Measurements from ENCODE around the gene INPP4A.
A peak's percentile ranks its signal among the peaks of the same experiment; 100 is the strongest.

The INPP4A gene

DNA sequence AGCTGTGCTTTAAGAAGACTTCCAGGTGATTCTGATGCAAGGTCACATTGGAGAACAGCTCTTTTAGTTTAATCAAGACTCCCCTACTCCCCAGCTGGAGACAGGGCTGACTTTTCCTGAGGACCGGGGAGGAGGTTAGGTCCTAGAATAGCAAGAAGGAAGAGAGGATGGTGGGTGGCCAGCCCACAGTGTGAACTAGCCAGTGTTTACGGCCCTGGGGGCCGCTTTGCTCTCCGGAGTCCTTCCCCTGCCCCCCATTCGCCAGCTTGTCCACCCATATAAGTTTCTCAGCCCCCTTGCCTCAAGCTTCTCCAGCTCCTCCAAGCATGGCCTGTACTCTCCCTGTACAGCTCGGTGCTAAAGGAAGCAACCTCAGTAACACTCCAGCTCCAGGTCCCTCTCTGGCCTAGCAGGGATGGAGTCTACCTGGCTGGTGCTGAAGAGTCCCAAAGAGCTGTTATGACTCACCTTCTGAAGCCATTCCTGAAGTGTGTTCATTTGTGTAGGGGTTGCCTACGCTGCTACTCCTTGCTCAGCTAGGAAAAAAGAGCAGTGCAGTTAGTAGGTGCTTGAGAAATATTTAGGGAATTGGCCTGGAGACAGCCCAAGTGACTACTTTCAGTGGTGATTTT, 7.9 kb downstream of the INPP4A start:
- no peak overlapping the region for H3K4me2 ChIP-seq (ENCODE audit: low read length)
- no peak overlapping the region for H3K27ac ChIP-seq (ENCODE audit: low read length)
- H3K9me3 ChIP-seq (ENCODE audit: insufficient read depth, low read length): no peaks in the 10 kb centered on the region
- TF ChIP-seq, protein P1, sequence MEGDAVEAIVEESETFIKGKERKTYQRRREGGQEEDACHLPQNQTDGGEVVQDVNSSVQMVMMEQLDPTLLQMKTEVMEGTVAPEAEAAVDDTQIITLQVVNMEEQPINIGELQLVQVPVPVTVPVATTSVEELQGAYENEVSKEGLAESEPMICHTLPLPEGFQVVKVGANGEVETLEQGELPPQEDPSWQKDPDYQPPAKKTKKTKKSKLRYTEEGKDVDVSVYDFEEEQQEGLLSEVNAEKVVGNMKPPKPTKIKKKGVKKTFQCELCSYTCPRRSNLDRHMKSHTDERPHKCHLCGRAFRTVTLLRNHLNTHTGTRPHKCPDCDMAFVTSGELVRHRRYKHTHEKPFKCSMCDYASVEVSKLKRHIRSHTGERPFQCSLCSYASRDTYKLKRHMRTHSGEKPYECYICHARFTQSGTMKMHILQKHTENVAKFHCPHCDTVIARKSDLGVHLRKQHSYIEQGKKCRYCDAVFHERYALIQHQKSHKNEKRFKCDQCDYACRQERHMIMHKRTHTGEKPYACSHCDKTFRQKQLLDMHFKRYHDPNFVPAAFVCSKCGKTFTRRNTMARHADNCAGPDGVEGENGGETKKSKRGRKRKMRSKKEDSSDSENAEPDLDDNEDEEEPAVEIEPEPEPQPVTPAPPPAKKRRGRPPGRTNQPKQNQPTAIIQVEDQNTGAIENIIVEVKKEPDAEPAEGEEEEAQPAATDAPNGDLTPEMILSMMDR (IDR thresholded peaks at IDR 0.05; ENCODE audit: low read depth, low read length): no peak
- TF ChIP-seq EZH2phosphoT487 (IDR thresholded peaks at IDR 0.05; ENCODE audit: low read depth): no peak
- H4K20me1 ChIP-seq (ENCODE audit: insufficient read depth, low read length): peaks cover 39% of the 10 kb centered on the region
- H2AFZ ChIP-seq (ENCODE audit: low read depth, low read length): no peak overlapping the region
- no peak overlapping the region for H3K4me3 ChIP-seq (ENCODE audit: low read length)
- peaks cover 34% of the 10 kb centered on the region for H3K4me1 ChIP-seq (ENCODE audit: low read length)
- H3K36me3 ChIP-seq (replicated peaks; ENCODE audit: low read depth, low read length): peaks cover 4% of the 10 kb centered on the region
- H3K79me2 ChIP-seq (ENCODE audit: low read length): peaks cover 75% of the 10 kb centered on the region
- H3K9ac ChIP-seq (ENCODE audit: low read length): no peak overlapping the region
- H3K27me3 ChIP-seq (ENCODE audit: low read depth, low read length): no peaks in the 10 kb centered on the region

DNA sequence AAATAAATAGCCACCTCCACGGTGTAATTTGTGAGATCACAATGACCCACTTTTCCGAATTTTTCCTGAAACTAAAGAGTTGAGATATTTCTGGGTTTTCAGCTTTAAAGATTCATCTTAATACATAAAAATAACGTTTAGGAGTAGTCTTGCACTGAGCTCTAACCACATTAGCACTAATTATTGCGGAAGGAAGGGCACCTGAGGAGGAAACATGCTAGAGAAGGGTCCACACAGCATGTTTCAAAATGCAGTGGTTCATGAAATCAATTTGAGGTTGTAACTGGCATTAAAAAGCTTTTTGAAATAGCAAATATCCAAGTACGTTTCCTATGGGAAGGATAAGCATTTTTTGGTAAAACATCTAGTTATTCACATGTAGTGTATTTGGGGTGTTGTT, 8.4 kb downstream of the INPP4A start:
- TF ChIP-seq, protein P1 (IDR thresholded peaks at IDR 0.05; ENCODE audit: low read depth, low read length): no peak
- no peak for TF ChIP-seq EZH2phosphoT487 (IDR thresholded peaks at IDR 0.05; ENCODE audit: low read depth)
- peaks cover 73% of the 10 kb centered on the region for H3K79me2 ChIP-seq (ENCODE audit: low read length)
- H3K4me2 ChIP-seq (ENCODE audit: low read length): peak overlapping the region; percentile 6; the same call in 1 of the 2 replicates
- H4K20me1 ChIP-seq (ENCODE audit: insufficient read depth, low read length): peaks cover 39% of the 10 kb centered on the region
- no peaks in the 10 kb centered on the region for H3K27me3 ChIP-seq (ENCODE audit: low read depth, low read length)
- no peak overlapping the region for H3K4me3 ChIP-seq (ENCODE audit: low read length)
- no peak overlapping the region for H3K27ac ChIP-seq (ENCODE audit: low read length)
- H3K36me3 ChIP-seq (replicated peaks; ENCODE audit: low read depth, low read length): peaks cover 4% of the 10 kb centered on the region
- H3K9ac ChIP-seq (ENCODE audit: low read length): no peak overlapping the region
- no peak overlapping the region for H2AFZ ChIP-seq (ENCODE audit: low read depth, low read length)
- no peaks in the 10 kb centered on the region for H3K9me3 ChIP-seq (ENCODE audit: insufficient read depth, low read length)
- peaks cover 35% of the 10 kb centered on the region for H3K4me1 ChIP-seq (ENCODE audit: low read length)

DNA sequence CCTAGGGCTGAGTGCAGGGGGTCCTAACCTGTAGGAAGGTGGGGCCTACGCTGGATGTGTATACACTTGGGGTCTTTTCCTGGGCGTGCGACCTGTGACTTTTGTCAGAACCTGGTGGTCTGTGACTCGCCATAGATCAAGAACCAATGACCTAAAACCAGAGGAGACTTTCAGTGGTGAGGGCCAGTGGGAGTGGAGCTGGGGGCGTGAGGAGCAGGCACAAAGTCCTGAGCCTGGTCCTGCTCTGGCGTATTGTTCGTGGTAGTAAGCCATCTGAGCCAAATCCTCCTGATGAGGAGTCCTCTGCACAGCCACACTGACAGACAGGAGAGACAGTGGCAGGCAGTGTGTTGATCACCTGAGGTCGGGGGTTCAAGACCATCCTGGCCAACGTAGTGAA, 8.9 kb downstream of the INPP4A start:
- no peak for TF ChIP-seq EZH2phosphoT487 (IDR thresholded peaks at IDR 0.05; ENCODE audit: low read depth)
- TF ChIP-seq, protein P1 (IDR thresholded peaks at IDR 0.05; ENCODE audit: low read depth, low read length): no peak
- Histone ChIP-seq H3K9me3 (ENCODE audit: insufficient read depth, low read length) (no peaks in the 10 kb centered on the region), H3K79me2 (ENCODE audit: low read length) (peaks cover 76% of the 10 kb centered on the region), H2AFZ (ENCODE audit: low read depth, low read length) (no peak overlapping the region), H3K4me3 (ENCODE audit: low read length) (no peak overlapping the region), H3K36me3 (replicated peaks; ENCODE audit: low read depth, low read length) (peaks cover 4% of the 10 kb centered on the region), H3K27ac (ENCODE audit: low read length) (no peak overlapping the region), H3K27me3 (ENCODE audit: low read depth, low read length) (no peaks in the 10 kb centered on the region), H3K4me2 (ENCODE audit: low read length) (no peak overlapping the region), H3K9ac (ENCODE audit: low read length) (no peak overlapping the region), H4K20me1 (ENCODE audit: insufficient read depth, low read length) (peaks cover 39% of the 10 kb centered on the region), H3K4me1 (ENCODE audit: low read length) (peaks cover 40% of the 10 kb centered on the region)

DNA sequence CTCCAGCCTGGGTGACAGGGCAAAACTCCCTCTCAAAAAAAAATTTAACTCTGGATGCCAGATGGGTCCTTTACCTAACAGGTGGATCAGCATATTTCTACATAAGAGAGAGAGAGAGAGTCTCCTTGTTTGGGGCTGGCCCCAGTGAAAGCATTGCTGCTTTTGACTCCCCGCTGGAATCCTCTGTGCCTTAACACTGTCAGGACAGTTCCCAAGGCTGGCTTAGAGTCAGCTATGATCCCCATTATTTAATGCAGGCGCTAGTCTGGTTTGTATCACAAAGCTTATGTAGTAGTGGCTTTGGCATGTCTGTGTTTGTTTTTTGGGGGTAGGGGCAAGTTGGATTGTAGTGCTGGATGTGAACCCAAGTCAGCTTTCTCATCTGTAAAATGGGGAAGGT, 9.4 kb downstream of the INPP4A start:
- peak overlapping the region; percentile 46 for H3K4me2 ChIP-seq (ENCODE audit: low read length)
- no peak overlapping the region for H3K9ac ChIP-seq (ENCODE audit: low read length)
- H3K27ac ChIP-seq (ENCODE audit: low read length): no peak overlapping the region
- peak overlapping the region; percentile 21; the same call in 1 of the 2 replicates for H3K4me3 ChIP-seq (ENCODE audit: low read length)
- H3K79me2 ChIP-seq (ENCODE audit: low read length): peaks cover 77% of the 10 kb centered on the region
- H4K20me1 ChIP-seq (ENCODE audit: insufficient read depth, low read length): peaks cover 39% of the 10 kb centered on the region
- no peaks in the 10 kb centered on the region for H3K9me3 ChIP-seq (ENCODE audit: insufficient read depth, low read length)
- TF ChIP-seq, protein P1 (IDR thresholded peaks at IDR 0.05; ENCODE audit: low read depth, low read length): no peak
- TF ChIP-seq EZH2phosphoT487 (IDR thresholded peaks at IDR 0.05; ENCODE audit: low read depth): no peak
- no peak overlapping the region for H2AFZ ChIP-seq (ENCODE audit: low read depth, low read length)
- peaks cover 4% of the 10 kb centered on the region for H3K36me3 ChIP-seq (replicated peaks; ENCODE audit: low read depth, low read length)
- no peaks in the 10 kb centered on the region for H3K27me3 ChIP-seq (ENCODE audit: low read depth, low read length)
- peaks cover 45% of the 10 kb centered on the region for H3K4me1 ChIP-seq (ENCODE audit: low read length)

All from OCI-LY3 (cell line).